NT2/D1 (cell line): ENCODE measurements around the gene SLC35F3.
A peak's percentile ranks its signal among the peaks of the same experiment; 100 is the strongest.
"Not testable (repeated sequence)": the region's sequence is repeated elsewhere in the genome, so short reads cannot be mapped to it uniquely, and the experiment has no call there.

Experiments
- DNase-seq: peaks from one replicate; pipeline ENCODE4 v3.0.0-alpha.2; 2011; ENCODE audit warnings: low read depth, low spot score
- H3K27me3 ChIP-seq: 2 replicates; pipeline ENCODE4 v1.6.0; 2011; ENCODE audit warnings: mild to moderate bottlenecking; ENCODE audit not compliant: insufficient read length, insufficient read depth
- H3K36me3 ChIP-seq: 2 replicates; pipeline ENCODE4 v1.6.1; 2011; ENCODE audit warnings: mild to moderate bottlenecking, low read length, mixed read lengths; ENCODE audit not compliant: insufficient read depth, insufficient read length
- H3K4me1 ChIP-seq: 2 replicates; pipeline ENCODE4 v1.5.1; 2011; ENCODE audit not compliant: insufficient read depth, insufficient read length
- H3K4me3 ChIP-seq: 2 replicates; pipeline ENCODE4 v1.5.1; 2011; ENCODE audit warnings: low read depth; ENCODE audit not compliant: insufficient read length
- H3K9ac ChIP-seq: 2 replicates; pipeline ENCODE4 v1.6.0; 2011; ENCODE audit warnings: low read depth; ENCODE audit not compliant: insufficient read length
- H3K9me3 ChIP-seq: 2 replicates; pipeline ENCODE4 v1.5.1; 2011; ENCODE audit warnings: mild to moderate bottlenecking, low read length; ENCODE audit not compliant: insufficient read depth
- SUZ12 ChIP-seq: IDR thresholded peaks from 2 replicates; pipeline ENCODE4 v1.6.1; 2011; ENCODE audit not compliant: insufficient read length, insufficient read depth; ENCODE audit errors: extremely low read depth
- YY1 ChIP-seq: IDR thresholded peaks from 2 replicates; pipeline ENCODE4 v1.6.1; 2011; ENCODE audit not compliant: insufficient read length, insufficient read depth
- ZNF274 ChIP-seq: IDR thresholded peaks from 2 replicates; pipeline ENCODE4 v1.6.1; 2011; ENCODE audit warnings: mild to moderate bottlenecking, low read depth, low read length

The SLC35F3 gene

DNA sequence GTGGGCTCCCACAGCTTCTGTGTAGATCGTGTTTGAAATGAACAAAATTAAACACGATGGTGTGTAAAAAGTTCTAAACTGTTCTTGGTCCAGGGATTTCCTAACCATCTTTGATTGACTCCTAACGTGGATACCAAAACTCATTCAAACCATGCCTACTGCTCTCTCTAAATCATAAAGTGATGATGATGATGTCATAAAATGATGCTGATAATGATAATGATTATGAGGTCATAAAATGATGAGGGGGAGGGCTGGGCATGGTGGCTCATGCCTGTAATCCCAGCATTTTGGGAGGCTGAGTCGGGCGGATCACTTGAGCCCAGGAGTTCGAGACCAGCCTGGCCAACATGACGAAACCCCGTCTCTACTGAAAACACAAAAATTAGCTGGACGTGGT, 335.5 kb downstream of the SLC35F3 start:
- H3K36me3 ChIP-seq = no peaks in the 10 kb centered on the region
- H3K27me3 ChIP-seq = no peaks in the 10 kb centered on the region
- no peak for DNase-seq
- TF ChIP-seq ZNF274 = no peak
- TF ChIP-seq YY1 = no peak
- TF ChIP-seq SUZ12 = no peak
- H3K9ac ChIP-seq = no peak overlapping the region
- no peak overlapping the region for H3K4me3 ChIP-seq
- no peaks in the 10 kb centered on the region for H3K9me3 ChIP-seq
- H3K4me1 ChIP-seq = no peaks in the 10 kb centered on the region

DNA sequence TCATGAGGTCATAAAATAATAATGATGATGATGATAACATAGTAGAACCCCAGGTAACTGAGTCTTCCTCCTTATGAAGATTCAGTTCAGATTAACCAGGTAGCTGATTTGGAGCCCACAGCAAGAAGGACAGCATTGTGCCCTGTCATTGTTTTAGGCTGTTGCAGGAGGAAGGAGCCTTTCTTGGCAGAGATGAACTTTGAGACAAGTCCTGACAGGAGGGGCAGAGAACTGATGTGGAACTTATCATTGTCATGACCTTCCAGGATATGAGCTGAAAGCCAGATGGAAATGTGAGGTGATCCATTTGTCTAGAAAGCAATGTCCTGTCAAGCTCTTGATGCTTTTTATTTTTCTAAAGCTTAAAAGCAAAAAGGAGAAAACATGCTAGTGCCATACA, 336.2 kb downstream of the SLC35F3 start:
- no peak for DNase-seq
- Histone ChIP-seq H3K27me3 (no peaks in the 10 kb centered on the region), H3K9ac (no peak overlapping the region), H3K36me3 (no peaks in the 10 kb centered on the region), H3K9me3 (no peaks in the 10 kb centered on the region), H3K4me1 (no peaks in the 10 kb centered on the region), H3K4me3 (no peak overlapping the region)
- TF ChIP-seq SUZ12 (no peak), YY1 (no peak), ZNF274 (no peak)

DNA sequence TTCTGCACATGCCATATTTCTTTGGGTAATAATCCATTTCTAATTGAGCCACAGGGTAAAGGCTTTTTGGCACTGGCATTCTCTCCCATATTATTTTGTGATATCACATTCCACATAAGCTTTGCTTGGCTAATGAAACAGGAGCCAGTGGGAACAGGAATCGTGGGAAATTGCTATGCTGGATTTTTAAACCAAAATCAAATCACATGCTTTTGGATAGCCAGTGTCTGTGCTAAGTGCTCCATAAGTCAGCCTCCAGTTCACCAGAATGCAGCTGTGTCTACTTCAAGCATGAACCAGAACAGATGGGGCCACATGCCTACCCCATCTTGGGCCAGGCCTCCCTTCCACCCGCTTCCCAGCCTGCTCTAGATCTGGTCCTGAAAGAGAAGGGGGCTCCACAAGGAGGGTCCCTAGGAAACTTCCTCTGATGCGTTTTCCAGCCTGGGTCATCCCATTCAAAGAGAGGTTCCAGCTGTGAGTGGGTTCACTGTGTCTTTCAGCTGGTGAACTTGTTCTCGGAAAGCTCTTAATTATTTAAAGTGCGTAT, 337.5 kb downstream of the SLC35F3 start:
- no peaks in the 10 kb centered on the region for H3K36me3 ChIP-seq
- no peak overlapping the region for H3K9ac ChIP-seq
- no peaks in the 10 kb centered on the region for H3K9me3 ChIP-seq
- H3K4me3 ChIP-seq = no peak overlapping the region
- H3K4me1 ChIP-seq = no peaks in the 10 kb centered on the region
- TF ChIP-seq YY1 (no peak), SUZ12 (no peak), ZNF274 (no peak)
- DNase-seq = no peak
- H3K27me3 ChIP-seq = no peaks in the 10 kb centered on the region

DNA sequence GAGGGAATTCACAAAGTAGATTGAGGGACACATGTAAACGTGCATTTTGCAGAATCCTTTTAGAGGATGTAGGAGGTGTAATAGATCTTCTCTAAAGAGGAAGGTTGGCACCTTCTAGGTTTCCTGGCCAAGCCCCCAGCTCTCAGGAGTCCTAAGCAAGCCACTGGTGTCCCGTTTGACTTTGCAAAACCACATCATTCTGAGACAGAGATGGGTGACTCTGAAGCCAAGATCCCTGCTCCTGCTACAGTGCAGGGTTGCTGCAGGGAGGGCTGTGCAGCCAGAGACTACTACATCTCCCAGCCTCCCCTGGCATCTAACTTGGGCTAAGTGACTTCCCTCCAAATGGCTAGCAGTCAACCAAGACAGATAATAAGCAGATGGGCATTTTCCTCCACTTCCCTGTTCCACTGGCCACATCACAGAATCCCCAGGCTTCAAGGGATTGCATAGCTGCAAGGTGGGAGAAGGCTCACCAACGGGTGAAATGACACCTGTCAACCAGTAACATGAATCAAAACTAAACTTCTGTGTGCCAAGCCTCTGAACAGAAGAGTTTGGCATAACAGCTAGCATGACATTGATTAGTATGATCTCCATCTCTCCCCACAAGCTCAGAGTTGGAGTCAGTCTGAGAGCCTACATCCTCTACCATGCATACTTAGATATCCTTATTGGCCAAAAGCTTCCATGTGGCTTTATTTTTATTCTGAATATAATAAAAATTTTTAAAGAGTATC, 339.2 kb downstream of the SLC35F3 start:
- DNase-seq = no peak
- Histone ChIP-seq H3K4me3 (no peak overlapping the region), H3K36me3 (no peaks in the 10 kb centered on the region), H3K4me1 (no peaks in the 10 kb centered on the region), H3K9me3 (peaks cover 5% of the 10 kb centered on the region; the same call in 1 of the 2 replicates), H3K9ac (no peak overlapping the region), H3K27me3 (no peaks in the 10 kb centered on the region)
- TF ChIP-seq SUZ12 (no peak), ZNF274 (no peak), YY1 (no peak)

DNA sequence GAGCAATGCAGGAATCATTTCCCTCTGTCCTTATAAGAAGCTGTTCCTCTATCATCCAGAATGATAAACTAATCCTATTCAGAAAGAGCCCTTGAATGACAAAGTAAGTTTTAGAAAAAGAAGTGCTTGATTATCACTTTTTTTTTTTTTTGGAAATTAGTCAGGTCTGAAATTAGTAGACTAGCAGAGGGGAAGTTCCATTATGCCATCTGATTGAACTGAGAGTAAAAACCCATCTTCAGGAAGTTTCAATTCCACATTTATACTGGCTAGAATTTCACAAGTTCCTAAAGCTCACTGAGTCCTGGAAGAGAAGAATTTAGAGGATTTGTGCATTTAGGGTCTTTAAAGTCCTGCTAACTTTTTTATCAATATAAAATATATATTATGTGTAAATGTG, 340.0 kb downstream of the SLC35F3 start:
- H3K27me3 ChIP-seq = no peaks in the 10 kb centered on the region
- H3K36me3 ChIP-seq = no peaks in the 10 kb centered on the region
- peaks cover 11% of the 10 kb centered on the region; the same call in 1 of the 2 replicates for H3K9me3 ChIP-seq
- DNase-seq = no peak
- H3K9ac ChIP-seq = no peak overlapping the region
- TF ChIP-seq ZNF274 (no peak), SUZ12 (no peak), YY1 (no peak)
- H3K4me3 ChIP-seq = no peak overlapping the region
- H3K4me1 ChIP-seq = no peaks in the 10 kb centered on the region

DNA sequence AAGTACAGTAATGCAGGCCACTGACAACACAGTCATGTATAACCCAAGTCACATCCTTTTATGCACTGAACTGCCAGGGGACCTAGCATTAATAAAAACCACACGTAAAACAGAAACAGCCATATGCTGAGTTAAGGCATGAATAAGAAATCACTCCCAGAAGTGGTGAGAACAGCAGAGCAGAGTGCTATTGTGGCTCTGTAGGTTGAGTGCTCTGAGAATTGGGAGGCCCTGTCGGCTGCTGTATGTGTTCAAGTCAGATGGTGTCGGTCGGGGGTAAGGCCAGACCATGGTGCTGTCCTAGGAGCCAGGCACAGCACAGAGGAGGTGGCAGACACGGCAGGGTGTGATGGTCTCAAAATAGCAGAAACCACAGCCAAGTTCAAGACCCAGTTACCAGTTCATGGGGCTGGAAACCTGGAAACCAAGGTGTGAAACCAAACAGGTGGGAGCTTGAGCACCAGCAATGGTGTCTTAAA, 342.2 kb downstream of the SLC35F3 start:
- no peak overlapping the region for H3K4me3 ChIP-seq

DNA sequence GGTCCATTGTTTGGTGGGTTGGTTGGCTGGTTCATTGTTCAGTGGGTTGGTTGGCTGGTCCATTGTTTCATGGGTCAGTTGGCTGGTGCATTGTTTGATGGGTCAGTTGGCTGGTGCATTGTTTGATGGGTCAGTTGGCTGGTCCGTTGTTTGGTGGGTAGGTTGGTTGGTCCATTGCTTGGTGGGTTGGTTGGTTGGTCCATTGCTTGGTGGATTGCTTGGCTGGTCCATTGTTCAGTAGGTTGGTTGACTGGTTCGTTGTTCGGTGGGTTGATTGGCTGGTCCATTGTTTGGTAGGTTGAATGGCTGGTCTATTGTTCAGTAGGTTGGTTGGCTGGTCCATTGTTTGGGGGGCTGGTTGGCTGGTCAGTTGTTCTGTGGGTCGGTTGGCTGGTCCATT, 343.3 kb downstream of the SLC35F3 start:
- DNase-seq, H3K4me3 ChIP-seq: not testable (repeated sequence)

More for the DNA sequence above, 342.2 kb downstream of the SLC35F3 start:
- peaks cover 11% of the 10 kb centered on the region; the same call in 1 of the 2 replicates for H3K9me3 ChIP-seq
- H3K4me1 ChIP-seq = no peaks in the 10 kb centered on the region
- TF ChIP-seq YY1 (no peak), ZNF274 (no peak), SUZ12 (no peak)
- H3K9ac ChIP-seq = no peak overlapping the region
- no peaks in the 10 kb centered on the region for H3K36me3 ChIP-seq
- DNase-seq = no peak
- H3K27me3 ChIP-seq = no peaks in the 10 kb centered on the region

DNA sequence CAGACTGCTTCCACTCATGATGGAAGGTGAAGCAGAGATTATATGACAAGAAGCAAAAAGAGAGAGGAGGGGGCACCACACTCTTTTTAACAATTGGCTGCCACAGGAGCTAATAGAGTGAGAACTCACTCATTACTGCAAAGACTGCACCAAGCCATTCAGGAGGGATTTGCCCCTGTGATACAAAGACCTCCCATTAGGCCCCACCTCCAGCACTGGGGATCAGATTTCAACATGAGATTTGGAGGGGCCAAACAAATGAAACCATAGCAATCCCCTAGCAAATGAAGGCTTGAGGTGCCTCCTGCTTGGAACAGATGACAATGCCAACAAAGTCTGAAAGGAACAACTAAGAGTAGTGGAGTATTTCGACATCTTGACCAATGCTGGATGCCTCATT, 346.3 kb downstream of the SLC35F3 start:
- Histone ChIP-seq H3K4me1 (no peaks in the 10 kb centered on the region), H3K27me3 (no peaks in the 10 kb centered on the region), H3K4me3 (no peak overlapping the region), H3K9ac (no peak overlapping the region), H3K36me3 (no peaks in the 10 kb centered on the region), H3K9me3 (peaks cover 11% of the 10 kb centered on the region; the same call in 1 of the 2 replicates)
- DNase-seq = peak; percentile 48
- no peak for TF ChIP-seq ZNF274
- TF ChIP-seq SUZ12 = no peak
- no peak for TF ChIP-seq YY1

More for the DNA sequence above, 343.3 kb downstream of the SLC35F3 start:
- not testable (repeated sequence) for H3K9ac ChIP-seq, H3K27me3 ChIP-seq, H3K4me1 ChIP-seq, H3K36me3 ChIP-seq
- peaks cover 11% of the 10 kb centered on the region; the same call in 1 of the 2 replicates for H3K9me3 ChIP-seq
